Measurements from ENCODE around the gene KREMEN2. TPM values are rescaled to one million over a fixed set of nuclear protein-coding genes. Genes with fewer than 3 reads are reported as not detected.
A peak's percentile ranks its signal among the peaks of the same experiment; 100 is the strongest.

Gene KREMEN2
- total and polyA plus RNA-seq, 2 of the 13 experiments (the other 11 are each of a cell fraction or from before 2014, with no cell fraction given), result 0.48 to 1.2 TPM

DNA sequence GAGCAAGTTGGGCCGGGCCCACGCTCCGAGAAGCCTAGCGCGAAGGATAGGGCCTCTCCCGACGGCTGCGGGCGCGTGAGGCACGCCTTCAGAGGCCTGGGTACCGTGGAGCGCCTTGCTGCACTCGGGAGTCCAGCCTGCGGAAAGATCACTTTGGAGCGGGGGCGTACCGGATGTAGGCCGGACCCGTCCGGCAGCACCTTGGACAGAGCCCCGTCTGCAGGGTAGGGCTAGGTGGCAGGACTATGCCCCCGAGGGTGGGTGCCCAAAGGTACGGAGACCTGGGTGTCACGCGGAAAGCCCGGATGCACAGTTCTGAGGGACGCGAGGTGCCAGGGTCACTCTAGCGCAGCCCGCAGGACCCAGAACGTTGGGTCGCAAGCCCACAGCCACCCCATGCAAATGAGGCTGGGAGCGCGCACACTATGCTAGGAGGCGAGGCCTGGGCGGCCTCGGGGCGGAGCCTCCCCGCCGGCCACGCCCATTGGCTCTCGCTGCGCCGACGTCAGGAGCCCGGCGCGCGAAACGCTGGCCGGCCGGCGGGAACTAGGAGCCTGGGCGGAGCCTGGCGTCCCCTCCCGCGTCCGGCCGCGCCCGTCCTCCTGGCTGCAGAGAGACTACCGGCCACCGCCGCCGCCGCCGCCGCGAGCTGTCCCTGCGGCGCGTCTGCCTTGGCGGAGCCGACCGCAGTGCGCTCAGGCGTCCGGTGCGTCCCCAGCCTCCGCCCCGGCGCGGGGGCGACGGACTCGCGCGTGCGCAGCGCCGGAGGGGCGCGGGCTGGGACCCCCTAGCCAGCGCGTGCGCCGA, 4.9 kb downstream of the KREMEN2 start, which contains the start of gene PAQR4 (continued):
- TF ChIP-seq, protein P1, sequence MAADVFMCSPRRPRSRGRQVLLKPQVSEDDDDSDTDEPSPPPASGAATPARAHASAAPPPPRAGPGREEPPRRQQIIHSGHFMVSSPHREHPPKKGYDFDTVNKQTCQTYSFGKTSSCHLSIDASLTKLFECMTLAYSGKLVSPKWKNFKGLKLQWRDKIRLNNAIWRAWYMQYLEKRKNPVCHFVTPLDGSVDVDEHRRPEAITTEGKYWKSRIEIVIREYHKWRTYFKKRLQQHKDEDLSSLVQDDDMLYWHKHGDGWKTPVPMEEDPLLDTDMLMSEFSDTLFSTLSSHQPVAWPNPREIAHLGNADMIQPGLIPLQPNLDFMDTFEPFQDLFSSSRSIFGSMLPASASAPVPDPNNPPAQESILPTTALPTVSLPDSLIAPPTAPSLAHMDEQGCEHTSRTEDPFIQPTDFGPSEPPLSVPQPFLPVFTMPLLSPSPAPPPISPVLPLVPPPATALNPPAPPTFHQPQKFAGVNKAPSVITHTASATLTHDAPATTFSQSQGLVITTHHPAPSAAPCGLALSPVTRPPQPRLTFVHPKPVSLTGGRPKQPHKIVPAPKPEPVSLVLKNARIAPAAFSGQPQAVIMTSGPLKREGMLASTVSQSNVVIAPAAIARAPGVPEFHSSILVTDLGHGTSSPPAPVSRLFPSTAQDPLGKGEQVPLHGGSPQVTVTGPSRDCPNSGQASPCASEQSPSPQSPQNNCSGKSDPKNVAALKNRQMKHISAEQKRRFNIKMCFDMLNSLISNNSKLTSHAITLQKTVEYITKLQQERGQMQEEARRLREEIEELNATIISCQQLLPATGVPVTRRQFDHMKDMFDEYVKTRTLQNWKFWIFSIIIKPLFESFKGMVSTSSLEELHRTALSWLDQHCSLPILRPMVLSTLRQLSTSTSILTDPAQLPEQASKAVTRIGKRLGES (CRISPR knock-in tag; IDR thresholded peaks at IDR 0.05; ENCODE audit: borderline replicate concordance), result peak; percentile 81; the same call in 1 of the 2 replicates
- TF ChIP-seq FLYWCH1 (CRISPR knock-in tag; IDR thresholded peaks at IDR 0.05), result peak; percentile 96; the same call in 1 of the 2 replicates
- TF ChIP-seq AGO2 (optimal IDR thresholded peaks at IDR 0.05; ENCODE audit: low read depth, low read length), result peak; percentile 66
- TF ChIP-seq SMAD9 (CRISPR knock-in tag; IDR thresholded peaks at IDR 0.05), result peak; percentile 76; the same call in 1 of the 2 replicates
- 0 out of 2 replicates have a peak, but pooled peaks have one; percentile 79 for TF ChIP-seq ZNF337 (CRISPR knock-in tag; IDR thresholded peaks at IDR 0.05; ENCODE audit: borderline replicate concordance, low read depth)
- TF ChIP-seq ZNF180 (CRISPR knock-in tag; IDR thresholded peaks at IDR 0.05; ENCODE audit: borderline replicate concordance, low read depth), result no peak; the same call in 1 of the 2 replicates
- no peak for TF ChIP-seq ZNF318 (CRISPR knock-in tag; IDR thresholded peaks at IDR 0.05)
- TF ChIP-seq PITX1 (CRISPR knock-in tag; IDR thresholded peaks at IDR 0.05), result peak; percentile 90
- TF ChIP-seq RXRB (CRISPR knock-in tag; IDR thresholded peaks at IDR 0.05; ENCODE audit: borderline replicate concordance), result peak; percentile 76; the same call in 1 of the 2 replicates
- TF ChIP-seq ZNF562 (CRISPR knock-in tag; IDR thresholded peaks at IDR 0.05; ENCODE audit: borderline replicate concordance), result no peak
- TF ChIP-seq, protein P2, sequence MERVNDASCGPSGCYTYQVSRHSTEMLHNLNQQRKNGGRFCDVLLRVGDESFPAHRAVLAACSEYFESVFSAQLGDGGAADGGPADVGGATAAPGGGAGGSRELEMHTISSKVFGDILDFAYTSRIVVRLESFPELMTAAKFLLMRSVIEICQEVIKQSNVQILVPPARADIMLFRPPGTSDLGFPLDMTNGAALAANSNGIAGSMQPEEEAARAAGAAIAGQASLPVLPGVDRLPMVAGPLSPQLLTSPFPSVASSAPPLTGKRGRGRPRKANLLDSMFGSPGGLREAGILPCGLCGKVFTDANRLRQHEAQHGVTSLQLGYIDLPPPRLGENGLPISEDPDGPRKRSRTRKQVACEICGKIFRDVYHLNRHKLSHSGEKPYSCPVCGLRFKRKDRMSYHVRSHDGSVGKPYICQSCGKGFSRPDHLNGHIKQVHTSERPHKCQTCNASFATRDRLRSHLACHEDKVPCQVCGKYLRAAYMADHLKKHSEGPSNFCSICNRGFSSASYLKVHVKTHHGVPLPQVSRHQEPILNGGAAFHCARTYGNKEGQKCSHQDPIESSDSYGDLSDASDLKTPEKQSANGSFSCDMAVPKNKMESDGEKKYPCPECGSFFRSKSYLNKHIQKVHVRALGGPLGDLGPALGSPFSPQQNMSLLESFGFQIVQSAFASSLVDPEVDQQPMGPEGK (CRISPR knock-in tag; IDR thresholded peaks at IDR 0.05), result peak; percentile 83
- peak; percentile 88 for TF ChIP-seq ZNF33B (CRISPR knock-in tag; IDR thresholded peaks at IDR 0.05)
- TF ChIP-seq MATR3 (CRISPR knock-in tag; IDR thresholded peaks at IDR 0.05), result no peak
- 0 out of 2 replicates have a peak, but pooled peaks have one; percentile 64 for TF ChIP-seq ZNF780A (CRISPR knock-in tag; IDR thresholded peaks at IDR 0.05)

Measured in HepG2 (cell line).